Muscle layer of duodenum (tissue), 2 donors: ENCODE measurements around the gene TOLLIP.
A peak's percentile ranks its signal among the peaks of the same experiment; 100 is the strongest.
"Not testable (repeated sequence)": the region's sequence is repeated elsewhere in the genome, so short reads cannot be mapped to it uniquely, and the experiment has no call there.

Experiments used
- H3K27ac ChIP-seq: one replicate; pipeline ENCODE4 v1.7.0; 2013; ENCODE audit warnings: mild to moderate bottlenecking, low read length
- H3K27me3 ChIP-seq: one replicate; pipeline ENCODE4 v1.7.0; 2013; ENCODE audit warnings: low read depth, mild to moderate bottlenecking, control low read depth, low read length
- H3K36me3 ChIP-seq, 2 donors: one replicate each; pipeline ENCODE4 v1.7.0; 2013; ENCODE audit warnings: low read length in 2 of 2, control low read depth in 1 of 2, mild to moderate bottlenecking in 1 of 2; ENCODE audit not compliant: insufficient read depth in 2 of 2, control insufficient read depth in 1 of 2
- H3K4me1 ChIP-seq, 2 donors: one replicate each; pipeline ENCODE4 v1.7.0; 2013; ENCODE audit warnings: low read length in 2 of 2, mild to moderate bottlenecking in 2 of 2, control low read depth in 1 of 2, moderate library complexity in 1 of 2; ENCODE audit not compliant: insufficient read depth in 2 of 2, control insufficient read depth in 1 of 2
- H3K4me3 ChIP-seq, 2 donors: one replicate each; pipeline ENCODE4 v1.7.0; 2013; ENCODE audit warnings: low read length in 2 of 2, low read depth in 1 of 2, mild to moderate bottlenecking in 1 of 2
- H3K9me3 ChIP-seq, 2 donors: one replicate each; pipeline ENCODE4 v1.7.0; 2013; ENCODE audit warnings: low read length in 2 of 2, control low read depth in 1 of 2, mild to moderate bottlenecking in 1 of 2; ENCODE audit not compliant: control insufficient read depth in 1 of 2
- donor health status: healthy.

TOLLIP gene

GRCh38 chr11:1341226-1341625 lies 31.8 kb upstream of the TOLLIP start:
- not testable (repeated sequence) for H3K27ac ChIP-seq, H3K9me3 ChIP-seq, H3K4me3 ChIP-seq, H3K36me3 ChIP-seq, H3K4me1 ChIP-seq, H3K27me3 ChIP-seq

GRCh38 chr11:1340111-1340510 lies 30.7 kb upstream of the TOLLIP start:
- Histone ChIP-seq H3K9me3 (no peaks in the 10 kb centered on the region), H3K36me3 (no peaks in the 10 kb centered on the region), H3K27me3 (no peaks in the 10 kb centered on the region), H3K4me1 (peaks cover 9% of the 10 kb centered on the region in 2 donors), H3K27ac (no peak overlapping the region), H3K4me3 (no peak overlapping the region)

GRCh38 chr11:1339066-1339675 lies 29.7 kb upstream of the TOLLIP start:
- H3K4me1 ChIP-seq: peaks cover 11 to 12% of the 10 kb centered on the region in 2 donors
- H3K9me3 ChIP-seq: no peaks in the 10 kb centered on the region
- no peak overlapping the region for H3K4me3 ChIP-seq
- H3K36me3 ChIP-seq: no peaks in the 10 kb centered on the region
- H3K27me3 ChIP-seq: no peaks in the 10 kb centered on the region
- no peak overlapping the region for H3K27ac ChIP-seq

- Histone ChIP-seq H3K27me3 (no peaks in the 10 kb centered on the region), H3K27ac (no peak overlapping the region), H3K9me3 (no peaks in the 10 kb centered on the region), H3K36me3 (no peaks in the 10 kb centered on the region), H3K4me1 (peaks cover 11 to 12% of the 10 kb centered on the region in 2 donors), H3K4me3 (no peak overlapping the region)
Measured at GRCh38 chr11:1338201-1339065, 29.0 kb upstream of the TOLLIP start.

GRCh38 chr11:1337647-1338007 lies 28.2 kb upstream of the TOLLIP start:
- H3K36me3 ChIP-seq: no peaks in the 10 kb centered on the region
- H3K27me3 ChIP-seq: no peaks in the 10 kb centered on the region
- H3K9me3 ChIP-seq: no peaks in the 10 kb centered on the region
- no peak overlapping the region for H3K4me3 ChIP-seq
- H3K27ac ChIP-seq: no peak overlapping the region
- peaks cover 11 to 12% of the 10 kb centered on the region in 2 donors for H3K4me1 ChIP-seq

- Histone ChIP-seq H3K27ac (no peak overlapping the region), H3K27me3 (no peaks in the 10 kb centered on the region), H3K4me1 (peaks cover 11 to 12% of the 10 kb centered on the region in 2 donors), H3K36me3 (no peaks in the 10 kb centered on the region), H3K9me3 (no peaks in the 10 kb centered on the region), H3K4me3 (peak overlapping the region in 1 of 2 donors; percentile 62)
Measured at GRCh38 chr11:1336836-1337646, 27.6 kb upstream of the TOLLIP start.

GRCh38 chr11:1335811-1336761 lies 26.7 kb upstream of the TOLLIP start:
- peaks cover 11 to 12% of the 10 kb centered on the region in 2 donors for H3K4me1 ChIP-seq
- H3K27ac ChIP-seq: no peak overlapping the region
- no peaks in the 10 kb centered on the region for H3K27me3 ChIP-seq
- H3K9me3 ChIP-seq: no peaks in the 10 kb centered on the region
- H3K4me3 ChIP-seq: peak overlapping the region; percentile 30 to 50
- no peaks in the 10 kb centered on the region for H3K36me3 ChIP-seq

GRCh38 chr11:1335264-1335810 lies 25.9 kb upstream of the TOLLIP start:
- no peak overlapping the region for H3K27ac ChIP-seq
- H3K36me3 ChIP-seq: no peaks in the 10 kb centered on the region
- H3K4me3 ChIP-seq: peak overlapping the region; percentile 30 to 50
- H3K27me3 ChIP-seq: no peaks in the 10 kb centered on the region
- peaks cover 11 to 12% of the 10 kb centered on the region in 2 donors for H3K4me1 ChIP-seq
- no peaks in the 10 kb centered on the region for H3K9me3 ChIP-seq

GRCh38 chr11:1333860-1334259 lies 24.4 kb upstream of the TOLLIP start:
- Histone ChIP-seq H3K9me3 (no peaks in the 10 kb centered on the region), H3K27ac (no peak overlapping the region), H3K4me3 (no peak overlapping the region), H3K36me3 (no peaks in the 10 kb centered on the region), H3K4me1 (peaks cover 11 to 12% of the 10 kb centered on the region in 2 donors), H3K27me3 (no peaks in the 10 kb centered on the region)

GRCh38 chr11:1333091-1333772 lies 23.8 kb upstream of the TOLLIP start:
- Histone ChIP-seq H3K4me3 (no peak overlapping the region), H3K4me1 (peaks cover 11 to 12% of the 10 kb centered on the region in 2 donors), H3K36me3 (no peaks in the 10 kb centered on the region), H3K9me3 (no peaks in the 10 kb centered on the region), H3K27ac (no peak overlapping the region), H3K27me3 (no peaks in the 10 kb centered on the region)
